Neural progenitor cell (in vitro differentiated cells): ENCODE data around the gene TGM2. TPM values are rescaled to one million over a fixed set of nuclear protein-coding genes. Genes with fewer than 3 reads are reported as not detected.

Experiments
- DNase-seq: peaks from one replicate; pipeline ENCODE4 v3.0.0-alpha.2; 2016; ENCODE audit warnings: low spot score
- H2AFZ ChIP-seq: fragments of 200-600 bp; sonication (generic); replicated peaks from 2 replicates; pipeline ENCODE4 v1.6.1; 2016; ENCODE audit warnings: antibody characterized with exemption
- H3F3A ChIP-seq: fragments of 200-600 bp; sonication (generic); 2 replicates; pipeline ENCODE4 v1.6.1; 2016; ENCODE audit warnings: antibody characterized with exemption, low read depth
- H3K27ac ChIP-seq: fragments of 200-600 bp; sonication (generic); 2 replicates; pipeline ENCODE4 v1.5.1; 2016; ENCODE audit warnings: mild to moderate bottlenecking
- H3K27me3 ChIP-seq: fragments of 200-600 bp; sonication (generic); 2 replicates; pipeline ENCODE4 v1.6.1; 2016; ENCODE audit warnings: mild to moderate bottlenecking, moderate library complexity
- H3K36me3 ChIP-seq: fragments of 200-600 bp; sonication (generic); 2 replicates; pipeline ENCODE4 v1.5.1; 2016
- H3K4me1 ChIP-seq: fragments of 200-600 bp; sonication (generic); 2 replicates; pipeline ENCODE4 v1.6.1; 2016; ENCODE audit warnings: mixed run types
- H3K4me2 ChIP-seq: fragments of 200-600 bp; sonication (generic); 2 replicates; pipeline ENCODE4 v1.6.1; 2016
- H3K4me3 ChIP-seq: fragments of 200-600 bp; sonication (generic); 2 replicates; pipeline ENCODE4 v1.5.1; 2016
- H3K79me2 ChIP-seq: fragments of 200-600 bp; sonication (generic); 2 replicates; pipeline ENCODE4 v1.6.1; 2016; ENCODE audit warnings: low read depth
- H3K9ac ChIP-seq: fragments of 200-600 bp; sonication (generic); 2 replicates; pipeline ENCODE4 v1.6.1; 2016
- H3K9me3 ChIP-seq: fragments of 200-600 bp; sonication (generic); 2 replicates; pipeline ENCODE4 v1.5.1; 2016; ENCODE audit warnings: low read depth
- H4K20me1 ChIP-seq: fragments of 200-600 bp; sonication (generic); 2 replicates; pipeline ENCODE4 v1.6.1; 2016; ENCODE audit warnings: low read depth
- H3K27ac Mint-ChIP-seq: 3 replicates; pipeline ENCODE4 v1.8.0; 2021; ENCODE audit warnings: mixed read lengths
- H3K27me3 Mint-ChIP-seq: 2 replicates; pipeline ENCODE4 v1.8.0; 2022; ENCODE audit warnings: low read depth, mild to moderate bottlenecking, inconsistent platforms, moderate library complexity, mixed read lengths; ENCODE audit not compliant: insufficient read depth
- H3K36me3 Mint-ChIP-seq: 3 replicates; pipeline ENCODE4 v1.8.0; 2021; ENCODE audit warnings: mixed read lengths
- H3K4me1 Mint-ChIP-seq: 3 replicates; pipeline ENCODE4 v1.8.0; 2021; ENCODE audit warnings: mixed read lengths
- H3K4me3 Mint-ChIP-seq: 3 replicates; pipeline ENCODE4 v1.8.0; 2021; ENCODE audit warnings: mild to moderate bottlenecking, moderate library complexity, mixed read lengths
- H3K9me3 Mint-ChIP-seq: 3 replicates; pipeline ENCODE4 v1.8.0; 2020; ENCODE audit warnings: mixed read lengths
- EZH2 ChIP-seq: fragments of 200-600 bp; sonication (generic); IDR thresholded peaks from 2 replicates; pipeline ENCODE4 v1.6.1; 2017; ENCODE audit warnings: antibody characterized with exemption, mild to moderate bottlenecking, moderate library complexity
- EZH2phosphoT487 ChIP-seq: fragments of 200-600 bp; sonication (generic); IDR thresholded peaks from 2 replicates; pipeline ENCODE4 v1.6.1; 2017; ENCODE audit warnings: antibody characterized with exemption
- total RNA-seq: library from RNA; depleted of rRNA; stranded (reverse); fragments of >200 nt; gene quantifications from 2 replicates; pipeline ENCODE4 v1.2.3, GENCODE V29; 2015; ENCODE audit warnings: low replicate concordance
- TF ChIP-seq, protein P1 (sequence below): fragments of 200-600 bp; sonication (generic); IDR thresholded peaks from 2 replicates; pipeline ENCODE4 v1.5.1; 2017; ENCODE audit warnings: antibody characterized with exemption, mild to moderate bottlenecking

Gene TGM2
- total RNA-seq, 1 donor from 2014 or later, result 0.22 TPM

DNA sequence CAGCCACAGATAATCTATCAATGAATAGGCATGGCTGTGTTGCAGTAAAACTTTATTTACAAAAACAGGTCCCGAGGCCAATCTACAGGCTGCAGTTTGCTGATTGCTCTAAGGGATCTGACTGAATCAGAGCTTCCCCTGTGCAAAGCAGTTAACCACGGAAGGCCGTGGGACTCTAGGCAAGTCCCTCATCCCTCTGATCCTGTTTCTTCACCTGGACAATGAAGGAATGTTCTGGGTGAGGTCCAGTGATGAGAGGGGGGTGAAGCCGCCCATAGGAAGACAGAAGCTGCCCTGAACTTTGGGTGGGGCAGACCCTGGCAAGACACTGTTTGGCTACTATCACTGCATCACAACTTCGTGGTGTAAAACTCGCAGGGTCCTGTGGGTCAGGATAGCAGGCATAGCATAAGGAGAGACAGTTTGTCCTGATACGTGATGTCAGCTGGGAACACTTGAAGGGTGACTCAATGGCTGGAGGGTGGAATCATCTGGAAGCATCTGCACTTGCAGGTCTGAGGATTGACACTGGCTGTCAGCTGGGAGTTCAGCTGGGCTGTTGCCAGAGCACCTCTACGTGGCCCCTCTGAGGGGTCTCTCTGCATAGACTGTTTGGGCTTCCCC lies 33.3 kb upstream of the TGM2 start:
- no peaks in the 10 kb centered on the region for H3K36me3 ChIP-seq
- no peaks in the 10 kb centered on the region for H3K79me2 ChIP-seq
- no peak overlapping the region for H3K27ac ChIP-seq
- TF ChIP-seq EZH2, result no peak
- H3K27ac Mint-ChIP-seq, result peak overlapping the region; percentile 66
- peaks cover 8% of the 10 kb centered on the region for H3K27me3 Mint-ChIP-seq
- H3K9me3 Mint-ChIP-seq, result peaks cover 5% of the 10 kb centered on the region
- H3K36me3 Mint-ChIP-seq, result no peaks in the 10 kb centered on the region
- no peak overlapping the region for H3K4me3 Mint-ChIP-seq
- peaks cover 7% of the 10 kb centered on the region for H3F3A ChIP-seq
- H3K9me3 ChIP-seq, result no peaks in the 10 kb centered on the region
- H4K20me1 ChIP-seq, result no peaks in the 10 kb centered on the region
- no peak overlapping the region for H3K4me3 ChIP-seq
- DNase-seq, result no peak
- peaks cover 9% of the 10 kb centered on the region for H3K4me1 Mint-ChIP-seq
- H2AFZ ChIP-seq, result no peak overlapping the region
- H3K27me3 ChIP-seq, result no peaks in the 10 kb centered on the region
- no peak overlapping the region for H3K4me2 ChIP-seq
- H3K4me1 ChIP-seq, result peaks cover 5% of the 10 kb centered on the region
- no peak overlapping the region for H3K9ac ChIP-seq

DNA sequence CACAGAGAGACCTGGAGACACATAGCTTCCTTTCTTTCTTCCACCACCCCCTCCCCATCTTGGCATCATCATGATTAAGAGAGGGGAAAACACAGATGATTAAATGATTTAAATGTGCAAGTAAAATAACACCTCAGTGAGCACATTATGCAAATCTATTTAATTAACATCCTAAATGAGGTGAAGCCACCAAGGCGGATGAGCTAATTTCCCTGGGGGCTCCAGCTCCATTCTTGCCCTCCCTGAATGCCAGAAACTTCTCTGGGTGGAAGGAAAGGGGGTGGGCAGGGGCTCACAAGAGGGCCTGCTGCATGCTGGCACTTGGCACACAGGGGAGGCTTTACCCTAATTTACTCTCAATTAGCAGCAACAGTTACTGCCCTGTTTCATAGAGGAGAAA lies 32.5 kb upstream of the TGM2 start:
- no peaks in the 10 kb centered on the region for H3K27me3 ChIP-seq
- no peak for DNase-seq
- Mint-ChIP-seq H3K9me3 (peaks cover 5% of the 10 kb centered on the region), H3K4me1 (peaks cover 9% of the 10 kb centered on the region), H3K36me3 (no peaks in the 10 kb centered on the region), H3K27me3 (peaks cover 5% of the 10 kb centered on the region), H3K27ac (no peak overlapping the region), H3K4me3 (no peak overlapping the region)
- H3K4me1 ChIP-seq, result peaks cover 5% of the 10 kb centered on the region
- H3K79me2 ChIP-seq, result no peaks in the 10 kb centered on the region
- no peaks in the 10 kb centered on the region for H4K20me1 ChIP-seq
- no peaks in the 10 kb centered on the region for H3K36me3 ChIP-seq
- H3K9me3 ChIP-seq, result no peaks in the 10 kb centered on the region
- TF ChIP-seq EZH2phosphoT487 (no peak), EZH2 (no peak)
- peaks cover 7% of the 10 kb centered on the region for H3F3A ChIP-seq
- H3K9ac ChIP-seq, result no peak overlapping the region
- no peak overlapping the region for H3K27ac ChIP-seq
- H3K4me2 ChIP-seq, result no peak overlapping the region
- H2AFZ ChIP-seq, result no peak overlapping the region
- H3K4me3 ChIP-seq, result no peak overlapping the region

DNA sequence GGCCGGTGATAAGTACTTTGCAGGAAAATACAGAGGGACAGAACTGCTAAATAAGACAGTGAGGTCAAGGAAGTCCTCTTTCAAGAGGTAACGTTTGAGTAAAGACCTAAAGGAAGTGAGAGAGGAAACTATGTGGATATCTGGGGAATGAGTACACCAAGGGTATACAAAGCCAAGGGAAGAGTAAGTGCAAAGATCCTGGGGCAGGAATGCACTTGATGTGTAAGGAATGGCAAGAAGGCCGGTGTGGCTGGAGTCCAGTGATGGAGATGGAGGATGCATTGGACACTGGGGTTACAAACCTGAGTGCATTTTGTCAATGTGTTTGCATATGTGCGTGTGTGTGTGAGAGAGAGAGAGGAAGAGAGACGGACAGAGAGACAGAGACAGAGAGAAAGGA lies 32.1 kb upstream of the TGM2 start:
- Histone ChIP-seq H3K4me3 (no peak overlapping the region), H3K4me1 (peaks cover 5% of the 10 kb centered on the region), H3K9ac (no peak overlapping the region), H3K27ac (no peak overlapping the region), H4K20me1 (no peaks in the 10 kb centered on the region), H3K27me3 (no peaks in the 10 kb centered on the region), H3K36me3 (no peaks in the 10 kb centered on the region), H3F3A (peaks cover 7% of the 10 kb centered on the region), H2AFZ (no peak overlapping the region), H3K9me3 (no peaks in the 10 kb centered on the region), H3K79me2 (no peaks in the 10 kb centered on the region), H3K4me2 (no peak overlapping the region)
- Mint-ChIP-seq H3K4me1 (peaks cover 9% of the 10 kb centered on the region), H3K4me3 (no peak overlapping the region), H3K27me3 (peaks cover 5% of the 10 kb centered on the region), H3K9me3 (peaks cover 5% of the 10 kb centered on the region), H3K27ac (no peak overlapping the region), H3K36me3 (no peaks in the 10 kb centered on the region)
- TF ChIP-seq, protein P1, sequence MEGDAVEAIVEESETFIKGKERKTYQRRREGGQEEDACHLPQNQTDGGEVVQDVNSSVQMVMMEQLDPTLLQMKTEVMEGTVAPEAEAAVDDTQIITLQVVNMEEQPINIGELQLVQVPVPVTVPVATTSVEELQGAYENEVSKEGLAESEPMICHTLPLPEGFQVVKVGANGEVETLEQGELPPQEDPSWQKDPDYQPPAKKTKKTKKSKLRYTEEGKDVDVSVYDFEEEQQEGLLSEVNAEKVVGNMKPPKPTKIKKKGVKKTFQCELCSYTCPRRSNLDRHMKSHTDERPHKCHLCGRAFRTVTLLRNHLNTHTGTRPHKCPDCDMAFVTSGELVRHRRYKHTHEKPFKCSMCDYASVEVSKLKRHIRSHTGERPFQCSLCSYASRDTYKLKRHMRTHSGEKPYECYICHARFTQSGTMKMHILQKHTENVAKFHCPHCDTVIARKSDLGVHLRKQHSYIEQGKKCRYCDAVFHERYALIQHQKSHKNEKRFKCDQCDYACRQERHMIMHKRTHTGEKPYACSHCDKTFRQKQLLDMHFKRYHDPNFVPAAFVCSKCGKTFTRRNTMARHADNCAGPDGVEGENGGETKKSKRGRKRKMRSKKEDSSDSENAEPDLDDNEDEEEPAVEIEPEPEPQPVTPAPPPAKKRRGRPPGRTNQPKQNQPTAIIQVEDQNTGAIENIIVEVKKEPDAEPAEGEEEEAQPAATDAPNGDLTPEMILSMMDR, result no peak
- TF ChIP-seq EZH2, result no peak
- TF ChIP-seq EZH2phosphoT487, result no peak
- DNase-seq, result no peak

DNA sequence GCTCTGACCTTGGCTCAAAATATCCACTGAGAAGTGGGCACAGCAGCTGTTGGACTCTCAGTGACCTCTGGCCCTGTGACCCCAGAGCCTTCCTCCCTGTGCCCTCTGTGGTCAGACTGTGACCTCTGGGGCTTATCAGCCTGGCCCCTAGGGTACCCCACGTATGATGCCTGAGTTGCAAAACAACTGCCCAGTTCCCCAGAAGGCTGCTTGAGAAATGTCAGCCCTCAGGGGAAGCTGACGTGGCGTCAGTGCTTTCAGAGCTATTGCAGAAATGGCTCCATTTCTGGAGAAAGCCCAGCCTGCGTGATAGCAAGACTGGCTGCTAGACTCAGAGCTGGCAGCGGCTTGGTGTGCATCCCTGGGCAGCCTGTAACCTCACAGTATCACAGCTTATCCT lies 31.5 kb upstream of the TGM2 start:
- Histone ChIP-seq H3K4me3 (no peak overlapping the region), H3K9ac (no peak overlapping the region), H3K4me1 (peaks cover 7% of the 10 kb centered on the region), H3F3A (peaks cover 7% of the 10 kb centered on the region), H3K27ac (no peak overlapping the region), H3K36me3 (no peaks in the 10 kb centered on the region), H3K4me2 (no peak overlapping the region), H3K27me3 (no peaks in the 10 kb centered on the region), H3K9me3 (no peaks in the 10 kb centered on the region), H3K79me2 (no peaks in the 10 kb centered on the region), H2AFZ (no peak overlapping the region), H4K20me1 (no peaks in the 10 kb centered on the region)
- no peak for DNase-seq
- Mint-ChIP-seq H3K9me3 (peaks cover 5% of the 10 kb centered on the region), H3K27me3 (peaks cover 7% of the 10 kb centered on the region), H3K4me3 (no peak overlapping the region), H3K27ac (no peak overlapping the region), H3K36me3 (no peaks in the 10 kb centered on the region), H3K4me1 (peaks cover 13% of the 10 kb centered on the region)
- TF ChIP-seq EZH2 (no peak), EZH2phosphoT487 (no peak)
- TF ChIP-seq, protein P1, result no peak
